ENCODE measurements around the gene MYO1E.

DNA sequence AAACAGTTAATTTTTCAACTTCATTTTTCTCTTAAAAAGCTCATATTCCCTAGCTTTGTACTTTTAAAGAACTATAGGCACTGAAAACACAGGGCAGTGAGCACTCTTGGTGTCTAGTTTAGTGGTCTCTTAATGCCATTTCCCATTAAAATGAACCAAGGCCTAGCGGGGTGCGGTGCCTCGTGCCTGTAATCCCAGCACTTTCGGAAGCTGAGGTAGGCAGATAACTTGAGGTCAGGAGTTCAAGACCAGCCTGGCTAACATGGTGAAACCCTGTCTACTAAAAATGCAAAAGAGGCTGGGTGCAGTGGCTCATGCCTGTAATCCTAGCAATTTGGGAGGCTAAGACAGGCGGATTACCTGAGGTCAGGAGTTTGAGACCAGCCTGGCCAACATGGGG is 120.5 kb downstream of the MYO1E start:
- TF ChIP-seq GABPA (IDR thresholded peaks at IDR 0.05; ENCODE audit: borderline replicate concordance, insufficient read depth, low read length) (no peak), GTF2F1 (IDR thresholded peaks at IDR 0.05; ENCODE audit: borderline replicate concordance, low read depth, low read length) (no peak), CBX5 (IDR thresholded peaks at IDR 0.05; ENCODE audit: low read depth, low read length) (no peak), POLR2A (IDR thresholded peaks at IDR 0.05; ENCODE audit: control extremely low read depth in 1 of 2, low read depth in 2 of 2, low read length in 2 of 2) (no peak), CHD2 (IDR thresholded peaks at IDR 0.05; ENCODE audit: low read length) (no peak), RFX5 (IDR thresholded peaks at IDR 0.05; ENCODE audit: borderline replicate concordance, low read depth, low read length) (no peak), CREB1 (IDR thresholded peaks at IDR 0.05) (no peak), POLR2AphosphoS5 (IDR thresholded peaks at IDR 0.05; ENCODE audit: low read depth, low read length) (no peak)
- TF ChIP-seq, protein P1, sequence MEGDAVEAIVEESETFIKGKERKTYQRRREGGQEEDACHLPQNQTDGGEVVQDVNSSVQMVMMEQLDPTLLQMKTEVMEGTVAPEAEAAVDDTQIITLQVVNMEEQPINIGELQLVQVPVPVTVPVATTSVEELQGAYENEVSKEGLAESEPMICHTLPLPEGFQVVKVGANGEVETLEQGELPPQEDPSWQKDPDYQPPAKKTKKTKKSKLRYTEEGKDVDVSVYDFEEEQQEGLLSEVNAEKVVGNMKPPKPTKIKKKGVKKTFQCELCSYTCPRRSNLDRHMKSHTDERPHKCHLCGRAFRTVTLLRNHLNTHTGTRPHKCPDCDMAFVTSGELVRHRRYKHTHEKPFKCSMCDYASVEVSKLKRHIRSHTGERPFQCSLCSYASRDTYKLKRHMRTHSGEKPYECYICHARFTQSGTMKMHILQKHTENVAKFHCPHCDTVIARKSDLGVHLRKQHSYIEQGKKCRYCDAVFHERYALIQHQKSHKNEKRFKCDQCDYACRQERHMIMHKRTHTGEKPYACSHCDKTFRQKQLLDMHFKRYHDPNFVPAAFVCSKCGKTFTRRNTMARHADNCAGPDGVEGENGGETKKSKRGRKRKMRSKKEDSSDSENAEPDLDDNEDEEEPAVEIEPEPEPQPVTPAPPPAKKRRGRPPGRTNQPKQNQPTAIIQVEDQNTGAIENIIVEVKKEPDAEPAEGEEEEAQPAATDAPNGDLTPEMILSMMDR (IDR thresholded peaks at IDR 0.05; ENCODE audit: control extremely low read depth in 1 of 3, insufficient read depth in 1 of 3, low read depth in 1 of 3, low read length in 3 of 3), result no peak
